ENCODE measurements around the gene PDE6C.

DNA sequence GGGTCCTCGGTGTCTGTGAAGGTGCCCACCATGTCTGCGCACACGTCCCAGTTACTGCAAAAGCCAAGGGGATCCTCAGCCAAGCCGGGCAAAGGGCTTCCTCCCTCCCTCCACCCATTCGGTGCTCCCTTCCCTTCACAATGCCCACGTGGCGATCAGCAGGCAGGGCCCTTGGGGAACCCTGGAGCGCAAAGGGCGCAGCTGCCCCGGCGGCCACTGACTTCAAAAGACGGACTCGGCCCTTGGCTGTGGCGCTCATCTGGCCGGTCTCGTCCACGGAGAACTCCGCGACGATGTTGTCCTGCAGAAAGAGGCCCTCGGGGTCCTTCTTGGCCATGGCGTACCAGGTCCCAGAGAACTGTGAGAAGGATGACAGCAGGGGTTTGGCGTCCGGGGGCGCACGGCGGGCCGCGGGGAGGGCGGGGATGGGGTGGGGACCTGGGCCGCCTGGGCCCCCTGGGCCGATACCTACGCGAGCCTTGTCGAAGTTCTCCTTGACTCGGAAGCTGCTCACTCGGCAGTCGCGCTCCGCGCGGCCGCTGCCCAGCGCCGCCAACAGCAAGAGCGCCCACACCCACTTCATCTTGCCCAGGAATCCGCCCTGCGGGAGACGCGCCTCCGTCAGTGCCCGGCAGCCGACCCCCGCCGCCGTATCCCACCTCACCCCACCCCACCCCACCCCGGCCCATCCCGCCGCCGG lies 11.7 kb upstream of the PDE6C start:
- TF ChIP-seq, protein P1, sequence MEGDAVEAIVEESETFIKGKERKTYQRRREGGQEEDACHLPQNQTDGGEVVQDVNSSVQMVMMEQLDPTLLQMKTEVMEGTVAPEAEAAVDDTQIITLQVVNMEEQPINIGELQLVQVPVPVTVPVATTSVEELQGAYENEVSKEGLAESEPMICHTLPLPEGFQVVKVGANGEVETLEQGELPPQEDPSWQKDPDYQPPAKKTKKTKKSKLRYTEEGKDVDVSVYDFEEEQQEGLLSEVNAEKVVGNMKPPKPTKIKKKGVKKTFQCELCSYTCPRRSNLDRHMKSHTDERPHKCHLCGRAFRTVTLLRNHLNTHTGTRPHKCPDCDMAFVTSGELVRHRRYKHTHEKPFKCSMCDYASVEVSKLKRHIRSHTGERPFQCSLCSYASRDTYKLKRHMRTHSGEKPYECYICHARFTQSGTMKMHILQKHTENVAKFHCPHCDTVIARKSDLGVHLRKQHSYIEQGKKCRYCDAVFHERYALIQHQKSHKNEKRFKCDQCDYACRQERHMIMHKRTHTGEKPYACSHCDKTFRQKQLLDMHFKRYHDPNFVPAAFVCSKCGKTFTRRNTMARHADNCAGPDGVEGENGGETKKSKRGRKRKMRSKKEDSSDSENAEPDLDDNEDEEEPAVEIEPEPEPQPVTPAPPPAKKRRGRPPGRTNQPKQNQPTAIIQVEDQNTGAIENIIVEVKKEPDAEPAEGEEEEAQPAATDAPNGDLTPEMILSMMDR (optimal IDR thresholded peaks at IDR 0.05 in 1 of 3, IDR thresholded peaks at IDR 0.05 in 1 of 3, conservative IDR thresholded peaks at IDR 0.05 in 1 of 3; ENCODE audit: extremely low read depth in 1 of 3, insufficient read depth in 2 of 3, low read length in 3 of 3), result no peak
- peak; percentile 70 for TF ChIP-seq EZH2 (IDR thresholded peaks at IDR 0.05; ENCODE audit: low read length)
